Activated naive CD4-positive, alpha-beta T cell treated with anti-CD3 and anti-CD28 coated beads, Interleukin-2, amount 50 U/mL, for 16 hours (primary cell): ENCODE data around the gene FTCD.

Source experiments
- DNase-seq: peaks from one replicate; pipeline ENCODE4 v3.0.0-alpha.2; 2020

FTCD gene

DNA sequence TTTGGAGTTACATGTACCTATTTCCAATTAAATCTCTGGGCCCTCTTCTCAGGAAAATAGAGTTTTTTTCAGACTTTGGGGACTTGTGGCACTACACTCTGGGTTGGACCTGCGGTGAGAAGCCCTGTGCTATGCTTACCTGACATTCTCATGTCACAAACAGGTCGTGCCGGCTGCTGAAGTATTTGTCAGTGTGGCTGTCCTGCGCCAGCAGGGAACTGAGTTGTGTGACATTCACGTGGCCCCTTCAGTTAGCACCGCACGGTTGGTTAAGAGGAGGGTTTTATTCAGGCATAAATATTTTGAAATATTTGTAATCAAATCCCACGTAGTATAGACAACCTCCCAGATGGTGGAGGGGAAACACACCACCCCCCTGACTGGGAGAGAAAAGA is 63.8 kb downstream of the FTCD start:
- no peak for DNase-seq

DNA sequence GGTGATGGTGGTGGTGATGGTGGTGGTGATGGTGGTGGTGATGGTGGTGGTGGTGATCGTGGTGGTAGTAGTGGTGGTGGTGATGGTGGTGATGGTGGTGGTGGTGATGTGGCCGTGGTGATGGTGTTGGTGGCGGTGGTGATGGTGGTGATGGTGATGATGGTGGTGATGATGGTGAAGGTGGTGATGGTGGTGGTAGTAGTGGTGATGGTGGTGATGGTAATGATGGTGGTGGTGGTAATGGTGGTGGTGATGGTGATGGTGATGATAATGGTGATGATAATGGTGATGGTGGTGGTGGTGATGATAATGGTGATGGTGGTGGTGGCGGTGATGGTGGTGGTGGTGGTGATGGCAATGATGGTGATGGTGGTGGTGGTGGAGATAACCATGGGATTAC is 64.3 kb downstream of the FTCD start:
- DNase-seq = no peak

DNA sequence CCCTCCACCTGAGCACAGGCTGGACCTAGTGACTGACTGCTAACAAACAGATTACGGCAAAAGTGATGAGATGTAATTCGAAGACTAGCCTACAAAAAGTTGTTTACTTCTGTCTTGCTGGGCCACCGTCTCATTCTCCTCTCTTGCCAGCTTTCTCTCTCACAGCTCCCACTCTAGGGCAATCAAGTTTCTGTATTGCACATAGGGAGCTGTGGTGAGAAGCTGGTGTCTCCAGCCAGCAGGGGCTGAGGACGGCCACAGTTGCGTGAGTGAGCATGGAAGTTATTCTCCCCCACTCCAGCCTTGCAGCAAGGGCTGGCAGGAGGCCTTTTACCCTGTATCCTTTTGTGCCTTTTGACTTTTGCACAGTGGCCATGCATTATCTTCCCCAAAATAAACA is 66.1 kb downstream of the FTCD start:
- DNase-seq = no peak

DNA sequence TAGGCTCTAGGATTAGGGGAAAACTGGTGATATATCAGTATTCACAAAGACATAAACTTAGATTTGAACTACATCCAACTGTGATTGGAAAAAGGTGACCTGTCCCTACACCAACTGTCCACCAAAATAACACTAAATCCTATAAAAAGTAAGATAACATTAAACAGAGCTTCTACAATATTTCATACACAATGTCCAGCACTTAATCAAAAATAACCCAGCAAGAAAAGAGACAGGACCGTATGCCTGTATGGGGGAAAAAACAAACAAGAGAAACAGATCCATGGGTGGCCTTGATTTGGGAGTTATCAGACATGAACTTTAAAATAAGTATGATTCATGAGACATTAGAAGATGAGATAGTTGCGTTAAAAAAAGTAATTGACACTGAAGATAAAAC is 67.2 kb downstream of the FTCD start:
- no peak for DNase-seq

DNA sequence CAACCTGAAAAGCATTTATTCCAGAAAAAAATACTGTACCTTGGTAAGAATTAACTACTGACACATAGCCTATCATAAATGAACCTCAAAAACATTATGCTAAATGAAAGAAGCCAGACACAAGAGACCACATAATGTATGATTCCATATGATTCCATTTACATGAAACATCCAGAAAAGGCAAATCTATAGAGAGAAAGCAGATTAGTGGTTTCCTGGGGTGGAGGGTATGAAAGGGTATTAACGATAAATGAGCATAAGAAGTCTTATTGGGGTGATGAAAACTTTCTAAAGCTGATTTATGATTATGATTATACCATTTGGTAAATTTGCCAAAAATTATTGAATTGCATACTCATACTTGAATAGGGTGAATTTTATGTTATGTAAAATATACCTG is 67.7 kb downstream of the FTCD start:
- no peak for DNase-seq
